WI38 (cell line): Measurements from ENCODE around the gene MVK.

Experiments used
- H3K4me3 ChIP-seq: 2 replicates; pipeline ENCODE4 v1.5.1; 2011; ENCODE audit warnings: low read depth, mild to moderate bottlenecking, control low read depth, low read length
- CTCF ChIP-seq: IDR thresholded peaks from 2 replicates; pipeline ENCODE4 v1.5.1; 2012; ENCODE audit warnings: low read depth, mild to moderate bottlenecking, control low read depth, low read length

The MVK gene

GRCh38 chr12:109577311-109577710 lies 3.7 kb downstream of the MVK start:
- TF ChIP-seq CTCF = no peak
- no peak overlapping the region for H3K4me3 ChIP-seq

GRCh38 chr12:109578330-109578927 lies 4.8 kb downstream of the MVK start:
- no peak for TF ChIP-seq CTCF
- H3K4me3 ChIP-seq = no peak overlapping the region

- TF ChIP-seq CTCF = no peak
- no peak overlapping the region for H3K4me3 ChIP-seq
Measured at GRCh38 chr12:109579639-109580038, 6.0 kb downstream of the MVK start.

GRCh38 chr12:109580272-109580671 lies 6.7 kb downstream of the MVK start:
- no peak for TF ChIP-seq CTCF
- H3K4me3 ChIP-seq = no peak overlapping the region

- H3K4me3 ChIP-seq = no peak overlapping the region
- TF ChIP-seq CTCF = no peak
Measured at GRCh38 chr12:109580684-109581333, 7.2 kb downstream of the MVK start.

- no peak for TF ChIP-seq CTCF
- H3K4me3 ChIP-seq = no peak overlapping the region
Measured at GRCh38 chr12:109581334-109581691, 7.7 kb downstream of the MVK start.

- no peak overlapping the region for H3K4me3 ChIP-seq
- no peak for TF ChIP-seq CTCF
Measured at GRCh38 chr12:109581856-109582255, 8.3 kb downstream of the MVK start.
